NCI-H748 (cell line): ENCODE data around the gene DUOX1.

ENCODE experiments used
- DNase-seq: peaks from one replicate; lab custom pipeline; 2025; ENCODE audit not compliant: unreplicated experiment; lab: John Stamatoyannopoulos, UW

The DUOX1 gene

GRCh38 chr15:45166834-45167630 lies 37.2 kb downstream of the DUOX1 start:
- peak; percentile 81 for DNase-seq

DNA sequence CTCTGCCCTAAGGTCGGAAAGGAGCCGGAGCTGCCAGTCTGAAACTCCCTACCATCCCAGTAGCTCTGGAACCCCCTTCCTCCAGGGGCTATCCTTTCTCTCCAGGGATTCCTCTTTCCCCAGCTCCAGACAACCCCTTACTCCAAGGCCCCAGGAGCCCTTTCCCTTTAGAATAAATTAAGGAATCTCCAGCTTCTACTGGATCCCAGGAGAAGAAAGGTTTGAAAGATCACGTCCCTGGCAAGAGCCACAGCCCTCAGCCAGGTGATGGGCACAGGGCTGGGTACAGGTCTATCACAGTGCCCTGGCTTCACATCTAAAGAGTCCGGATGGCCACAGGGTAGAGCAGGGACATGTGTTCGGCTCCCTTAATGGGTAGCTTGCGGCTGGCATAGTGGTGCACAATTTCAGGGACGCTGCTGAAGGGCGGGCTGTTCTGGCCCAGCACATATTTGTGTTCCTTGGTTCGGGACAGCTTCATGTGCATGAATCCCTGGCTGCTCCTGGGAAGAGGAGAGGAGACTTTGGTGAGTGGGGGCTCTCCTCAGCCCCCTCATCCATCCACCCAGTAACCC lies 37.9 kb downstream of the DUOX1 start:
- DNase-seq: no peak

DNA sequence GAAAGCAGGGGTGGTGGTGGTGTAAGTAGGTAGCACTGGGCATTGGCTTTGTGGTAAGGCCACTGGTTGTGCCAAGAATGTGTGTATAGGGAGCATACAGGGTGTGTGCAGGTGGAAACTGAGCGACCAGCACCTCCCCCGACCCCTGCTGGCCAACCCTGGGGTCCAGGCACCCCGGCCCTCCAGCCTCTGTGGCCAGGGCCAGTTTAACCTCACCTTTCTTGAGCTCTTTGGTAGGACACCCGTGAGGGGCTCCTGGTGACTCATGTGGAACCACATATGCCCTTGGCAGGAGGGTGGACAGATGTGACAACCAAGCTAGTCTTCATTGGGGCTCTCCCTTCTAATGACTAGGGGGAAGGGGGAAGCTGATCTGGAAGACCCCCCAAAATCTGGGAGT lies 38.5 kb downstream of the DUOX1 start:
- no peak for DNase-seq

- DNase-seq: no peak
Observed at GRCh38 chr15:45168751-45169551, 39.2 kb downstream of the DUOX1 start.

DNA sequence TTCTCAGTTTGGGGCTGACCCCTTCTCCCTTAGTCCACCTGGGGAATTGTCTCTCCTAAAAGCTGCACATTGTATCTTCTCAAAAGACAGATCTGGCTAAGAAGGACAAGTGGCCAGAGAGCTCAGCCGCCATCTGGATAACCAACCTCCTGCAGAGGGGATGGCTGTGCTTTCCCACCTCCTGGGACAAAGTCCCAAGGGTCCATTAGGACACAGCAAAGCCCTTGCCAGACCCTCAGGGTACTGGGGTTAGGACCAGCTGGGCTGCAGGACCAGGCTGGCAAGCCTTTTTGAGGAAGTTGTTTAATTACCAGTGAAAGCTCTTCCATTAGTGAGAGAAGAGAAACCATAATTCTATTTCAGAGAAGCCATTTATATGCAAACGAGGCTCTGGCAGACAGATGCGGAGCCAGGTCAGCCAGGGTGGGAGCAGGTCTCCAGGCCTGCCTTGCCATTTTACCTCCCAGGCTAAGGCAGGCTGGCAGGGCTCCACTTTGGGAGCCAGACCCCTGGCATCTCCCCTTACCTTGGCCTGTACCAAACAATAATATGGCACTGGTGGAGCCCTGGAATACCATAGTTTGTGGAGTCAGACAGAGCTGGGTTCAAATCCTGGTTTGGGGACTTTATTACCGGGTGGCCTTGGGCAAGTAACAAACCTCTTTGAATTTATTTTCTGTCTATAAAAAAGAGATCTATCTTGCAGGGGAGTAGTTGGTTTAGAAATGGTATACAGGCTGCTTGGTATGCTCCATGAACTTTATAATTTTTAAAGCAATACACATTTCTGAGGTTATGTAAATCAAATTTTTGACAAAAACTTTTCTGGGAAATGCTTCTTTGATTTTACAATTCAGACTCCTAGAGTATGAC lies 40.0 kb downstream of the DUOX1 start:
- DNase-seq: no peak

- no peak for DNase-seq
Observed at GRCh38 chr15:45171912-45172311, 42.1 kb downstream of the DUOX1 start.

GRCh38 chr15:45174069-45174468 lies 44.3 kb downstream of the DUOX1 start:
- DNase-seq: no peak

GRCh38 chr15:45174577-45174976 lies 44.8 kb downstream of the DUOX1 start:
- no peak for DNase-seq

- DNase-seq: no peak
Observed at GRCh38 chr15:45177285-45177684, 47.5 kb downstream of the DUOX1 start.

DNA sequence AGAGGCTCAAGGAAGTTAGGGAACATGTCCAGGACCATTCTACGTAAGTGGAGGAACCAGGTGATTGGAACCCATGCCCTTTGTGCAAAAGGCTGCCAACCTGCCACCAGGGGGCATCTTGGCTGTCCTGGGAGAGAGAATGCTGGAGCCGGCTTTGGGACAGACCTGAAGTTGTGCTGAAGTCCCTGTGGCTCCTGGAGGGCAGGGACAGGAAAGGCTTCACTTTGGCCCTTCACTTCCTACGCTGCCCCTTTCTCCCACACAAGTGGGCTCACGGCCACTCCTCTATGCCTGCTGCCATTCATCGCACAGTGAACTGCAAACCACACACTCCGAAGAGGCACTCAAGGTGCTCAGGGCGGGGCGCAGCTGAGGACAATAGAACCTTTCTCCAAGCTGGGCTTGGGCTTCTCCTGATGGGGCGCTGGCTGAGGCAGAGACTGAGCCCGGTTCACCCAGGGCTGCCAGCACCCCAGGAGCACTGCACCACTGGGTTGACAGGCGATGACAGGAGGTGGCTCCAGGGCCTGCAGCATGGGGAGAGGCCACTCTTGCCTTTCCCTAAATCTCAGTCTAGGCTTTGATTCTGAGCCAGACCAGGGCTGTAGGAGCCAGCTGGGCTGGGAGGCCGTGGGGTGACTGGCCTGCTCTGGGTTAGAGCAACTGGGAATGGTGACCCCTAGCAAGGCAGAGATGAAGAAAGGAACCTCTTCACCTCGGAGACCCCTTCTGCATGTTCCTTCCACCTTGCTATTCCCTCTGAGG lies 49.6 kb downstream of the DUOX1 start:
- DNase-seq: peak; percentile 18

- no peak for DNase-seq
Observed at GRCh38 chr15:45180201-45180600, 50.4 kb downstream of the DUOX1 start.

DNA sequence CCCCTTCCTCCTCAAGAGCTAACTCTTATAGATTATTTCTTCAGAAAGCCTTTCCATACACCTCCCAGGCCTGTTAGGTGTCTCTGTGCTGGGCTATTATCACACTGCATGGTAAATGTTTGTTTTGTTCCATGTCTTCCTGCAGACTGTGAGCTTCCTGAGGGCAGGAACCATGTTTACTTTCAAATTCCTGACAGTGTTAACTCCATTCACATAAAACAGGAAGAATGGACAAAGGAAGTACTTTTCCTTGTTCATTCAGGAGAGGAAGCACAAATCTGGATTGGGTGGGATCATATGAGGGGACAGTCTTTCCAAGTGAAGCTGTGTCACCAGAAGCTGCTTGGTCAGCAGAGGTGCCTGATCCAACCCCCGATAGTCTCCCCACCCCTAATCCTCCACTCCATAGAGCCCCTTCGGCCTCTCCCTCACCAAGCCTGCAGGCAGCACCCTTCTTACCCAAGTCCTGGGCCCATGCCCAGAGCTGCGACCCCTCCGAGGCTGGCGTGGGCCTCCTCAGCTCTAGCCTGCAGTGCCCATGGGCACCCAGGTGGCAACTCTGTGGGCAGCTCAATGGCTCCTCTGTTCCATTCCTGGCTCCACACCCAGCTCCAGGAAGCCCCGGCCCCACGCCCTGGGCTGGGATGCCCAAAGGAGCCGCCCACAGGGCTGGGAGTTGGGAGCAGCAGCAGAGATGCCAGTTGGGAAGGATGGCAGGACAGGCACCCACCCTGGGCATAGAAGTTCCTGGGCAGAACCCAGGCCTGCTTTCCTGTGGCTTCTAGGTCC lies 51.0 kb downstream of the DUOX1 start:
- DNase-seq: no peak

GRCh38 chr15:45181491-45182285 lies 51.9 kb downstream of the DUOX1 start:
- no peak for DNase-seq

- no peak for DNase-seq
Observed at GRCh38 chr15:45182996-45183395, 53.2 kb downstream of the DUOX1 start.

- DNase-seq: no peak
Observed at GRCh38 chr15:45183511-45183910, 53.7 kb downstream of the DUOX1 start.

DNA sequence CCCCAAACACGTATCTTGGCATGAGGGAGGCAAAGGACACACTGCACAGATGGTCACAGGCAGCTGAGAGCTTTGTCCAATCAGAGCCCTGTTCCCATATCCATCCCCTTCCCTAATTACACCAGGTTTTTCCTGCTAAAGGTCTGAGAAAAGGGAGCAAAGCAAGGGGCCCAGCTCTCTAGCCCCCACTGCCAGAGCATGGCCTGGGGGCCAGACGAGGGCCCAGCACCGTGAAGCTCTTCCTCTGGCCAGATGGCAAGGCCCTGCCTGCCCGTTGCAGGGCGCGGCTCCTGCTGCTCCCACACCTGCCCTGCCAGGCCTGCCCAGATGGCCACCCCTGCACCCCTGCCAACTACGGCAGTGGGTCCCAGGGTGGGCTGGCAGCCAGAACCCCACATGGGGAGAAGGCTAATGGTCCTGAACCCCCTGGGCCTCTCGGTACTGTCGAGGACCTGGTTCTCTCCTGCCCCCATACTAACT lies 54.8 kb downstream of the DUOX1 start:
- peak; percentile 11 for DNase-seq

DNA sequence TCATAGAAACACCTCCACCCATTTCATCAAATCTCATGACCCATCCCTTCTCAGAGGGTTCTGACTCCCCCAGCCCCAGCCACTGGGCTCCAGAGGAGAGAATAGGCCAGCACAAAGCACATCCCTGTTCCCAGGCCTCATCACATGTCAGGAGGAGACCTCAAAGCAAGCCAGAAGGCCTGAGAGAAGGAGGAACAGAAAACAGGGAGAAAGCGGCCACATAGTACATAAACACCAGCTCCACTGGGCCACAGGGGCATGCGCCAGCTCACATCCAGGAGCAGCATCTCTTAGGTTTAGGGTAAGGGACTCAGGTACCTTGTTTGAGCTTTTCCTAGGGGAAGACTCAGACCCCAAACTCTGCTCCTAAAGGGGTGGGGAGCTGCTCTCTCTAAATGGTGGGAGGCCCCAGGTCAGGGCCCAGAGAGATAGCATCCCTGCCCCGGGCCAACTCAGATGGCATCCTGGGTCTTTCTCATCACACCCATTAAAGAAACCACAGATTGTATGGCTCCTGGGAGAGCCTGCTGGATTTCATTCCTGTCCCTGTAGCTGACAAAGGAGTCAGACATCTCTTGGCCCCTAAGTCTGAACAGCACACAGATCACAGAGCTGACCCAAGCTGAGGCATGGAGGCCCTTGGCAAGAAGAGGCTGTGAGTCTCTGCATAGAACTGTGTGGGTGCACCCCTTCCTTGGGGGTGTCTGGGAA lies 55.4 kb downstream of the DUOX1 start:
- DNase-seq: no peak
